Uterus (tissue), 2 donors: Measurements from ENCODE around the gene ZFAND2B.

Source experiments
- CTCF ChIP-seq, 4 experiments: fragments of 200-600 bp in 2 of 4; fragments of 450-650 bp in 2 of 4; sonication (generic) in 2 of 4; IDR thresholded peaks; one replicate each; pipeline ENCODE4 v1.5.1; 2016 to 2019; ENCODE audit warnings: antibody characterized with exemption in 4 of 4, mild to moderate bottlenecking in 2 of 4, moderate library complexity in 1 of 4
- POLR2A ChIP-seq, 2 donors: fragments of 450-650 bp; IDR thresholded peaks; one replicate each; pipeline ENCODE4 v1.6.1; 2016; ENCODE audit warnings: antibody characterized with exemption in 2 of 2, mild to moderate bottlenecking in 1 of 2, moderate library complexity in 1 of 2

GRCh38 chr2:219173176-219173575 lies 33.4 kb upstream of the ZFAND2B start:
- no peak for TF ChIP-seq CTCF (IDR thresholded peaks at IDR 0.05)
- TF ChIP-seq POLR2A (IDR thresholded peaks at IDR 0.05) = no peak
